NCI-H2196 (cell line): ENCODE data around the gene RAD21L1.
"Not testable (repeated sequence)": the region's sequence is repeated elsewhere in the genome, so short reads cannot be mapped to it uniquely, and the experiment has no call there.

Experiments used
- DNase-seq: peaks from one replicate; lab custom pipeline; 2025; ENCODE audit not compliant: unreplicated experiment; lab: John Stamatoyannopoulos, UW

RAD21L1 gene

DNA sequence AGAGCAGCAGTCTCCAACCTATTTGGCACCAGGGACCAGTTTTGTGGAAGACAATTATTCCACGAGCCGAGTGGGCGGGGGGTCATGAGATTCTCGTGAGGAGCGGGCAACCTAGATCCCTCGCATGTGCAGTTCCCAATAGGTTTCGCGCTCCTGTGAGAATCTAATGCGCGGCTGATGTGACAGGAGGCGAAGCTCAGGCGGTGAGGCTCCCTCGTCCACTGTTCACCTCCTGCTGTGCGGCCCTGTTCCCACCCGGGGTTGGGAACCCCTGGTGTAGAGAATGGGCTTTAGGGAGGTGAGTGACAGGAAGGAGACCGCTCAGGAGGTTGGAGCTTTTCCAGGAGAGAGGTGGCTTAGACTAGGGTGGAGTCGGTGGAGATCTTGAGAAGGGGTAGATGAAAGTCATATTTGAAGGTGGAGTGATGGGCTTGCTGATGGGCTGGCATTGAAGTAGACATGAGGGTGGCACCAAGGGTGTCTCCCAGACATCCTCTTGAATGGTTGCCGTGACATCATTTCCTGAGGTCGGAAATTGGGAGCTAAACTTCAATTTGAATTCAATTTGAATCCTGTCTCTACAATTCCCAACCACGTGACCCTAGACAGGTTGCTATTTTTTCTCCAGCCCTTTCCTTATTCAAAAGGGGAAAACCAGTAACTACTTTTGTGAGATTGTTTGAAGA, 1.5 kb upstream of the RAD21L1 start:
- DNase-seq: no peak

DNA sequence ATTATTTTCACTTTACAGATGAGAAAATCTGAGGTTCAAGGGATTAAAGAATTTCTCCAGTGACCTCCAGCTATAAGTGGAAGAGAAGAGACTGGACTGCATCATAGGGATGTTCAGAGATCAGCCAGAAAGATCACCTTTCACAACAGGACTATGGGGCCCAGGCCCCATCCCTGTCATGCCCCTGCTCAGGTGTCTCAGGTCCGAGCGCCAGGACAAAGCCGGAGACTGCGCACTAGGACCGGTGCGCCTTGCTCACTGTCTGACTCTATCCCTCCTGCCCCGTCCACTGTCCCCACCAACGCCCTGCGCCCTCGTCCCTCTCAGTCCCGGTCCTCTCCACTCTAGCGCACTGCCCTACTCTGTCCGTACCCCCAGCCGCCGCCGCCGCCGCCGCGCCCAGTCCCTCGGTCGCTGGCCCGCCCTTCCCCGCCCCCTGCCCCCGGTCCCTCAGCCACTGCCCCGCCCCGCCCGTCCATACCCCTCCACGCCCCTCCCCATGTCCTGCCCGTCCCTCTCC, 521 bp upstream of the RAD21L1 start:
- peak; percentile 63 for DNase-seq

DNA sequence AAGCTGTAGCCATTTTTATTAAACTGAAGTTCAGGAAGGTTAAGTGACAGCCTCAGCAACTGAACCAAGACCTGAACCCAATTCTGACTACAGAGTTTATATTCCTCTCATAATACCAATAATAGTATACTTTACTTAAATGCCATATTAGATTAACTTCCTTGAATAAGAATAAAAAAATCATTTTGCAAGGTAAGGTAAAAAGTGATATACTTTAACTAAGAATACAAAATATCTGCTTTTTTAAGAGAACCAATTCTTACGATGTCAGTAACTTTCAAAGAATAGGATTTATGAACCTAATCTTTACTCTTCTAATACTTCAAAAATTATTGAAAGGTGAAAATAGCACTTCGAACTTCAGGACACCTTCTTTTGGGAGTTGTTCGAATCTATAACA, 3.7 kb downstream of the RAD21L1 start:
- no peak for DNase-seq

DNA sequence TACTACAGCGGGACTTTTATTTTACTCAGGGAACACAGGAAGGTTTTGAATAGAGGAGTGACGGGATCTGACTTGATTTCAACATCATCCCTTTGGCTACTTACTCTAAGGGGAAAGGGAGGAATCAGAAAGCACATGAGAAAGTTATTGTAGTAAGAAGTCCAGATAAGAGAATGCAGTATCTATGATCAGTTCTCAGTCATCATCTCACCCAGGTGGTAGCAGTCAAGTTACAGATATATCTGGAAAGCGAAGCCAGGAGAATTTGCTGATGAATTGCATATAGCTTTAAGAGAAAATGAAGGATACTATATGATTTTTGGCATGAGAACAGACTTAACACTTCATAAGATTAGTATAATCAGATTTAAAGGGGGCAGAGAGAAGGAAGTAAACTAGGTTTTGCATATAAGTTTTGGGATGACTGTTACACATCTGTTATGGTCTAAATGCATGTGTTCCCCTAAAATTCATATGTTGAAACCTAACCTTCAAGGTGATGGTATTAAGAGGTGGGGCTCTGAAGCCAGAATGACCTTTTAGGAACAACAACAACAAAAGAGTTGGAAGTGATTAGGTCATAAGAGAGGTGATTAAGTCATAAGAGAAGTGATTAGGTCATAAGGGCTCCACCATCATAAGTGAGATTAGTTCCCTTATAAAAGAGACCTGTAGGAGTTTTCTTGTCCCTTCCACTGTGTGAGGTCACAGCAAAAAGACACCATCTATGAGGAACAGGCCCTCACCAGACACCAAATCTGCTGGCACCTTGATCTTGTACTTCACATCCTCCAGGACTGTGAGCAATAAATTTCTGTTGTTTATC, 6.7 kb downstream of the RAD21L1 start:
- DNase-seq: no peak

DNA sequence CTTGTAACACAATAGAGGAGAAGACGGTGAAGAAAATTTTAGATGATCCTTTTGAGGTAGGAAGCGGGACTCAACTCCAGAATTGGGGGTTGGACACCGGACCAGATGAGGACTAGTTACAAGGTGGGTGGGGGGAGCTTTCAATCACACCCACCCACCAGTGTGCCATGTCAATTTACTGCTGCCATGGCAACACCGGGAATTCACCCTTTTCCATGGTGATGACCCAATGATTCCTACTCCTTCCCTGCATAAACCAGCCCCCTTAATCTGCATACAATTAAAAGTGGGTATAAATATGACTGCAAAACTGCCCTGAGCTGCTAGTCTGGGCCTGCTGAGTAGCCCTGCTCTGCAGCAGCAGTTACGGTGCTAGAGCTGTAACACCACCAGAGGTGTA, 14.7 kb downstream of the RAD21L1 start:
- no peak for DNase-seq

DNA sequence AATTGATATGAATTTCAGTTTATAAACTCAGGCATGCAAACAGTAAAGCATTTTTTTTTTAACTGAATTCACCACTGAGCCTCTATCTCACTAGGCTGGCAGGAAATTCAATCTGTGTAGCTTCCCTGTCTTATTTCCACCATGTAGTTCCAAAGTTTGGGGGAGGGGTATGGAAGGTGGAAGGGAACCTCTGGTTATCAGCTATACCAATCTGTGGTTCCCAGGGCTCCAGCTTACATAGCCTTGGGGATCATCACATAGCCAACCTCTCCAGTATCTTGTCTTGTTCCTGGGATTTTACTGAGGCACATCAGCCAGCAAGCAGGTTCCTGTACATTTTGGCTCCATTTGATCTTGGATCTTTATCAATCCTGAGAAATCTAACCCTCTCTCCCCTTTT, 15.6 kb downstream of the RAD21L1 start:
- no peak for DNase-seq

DNA sequence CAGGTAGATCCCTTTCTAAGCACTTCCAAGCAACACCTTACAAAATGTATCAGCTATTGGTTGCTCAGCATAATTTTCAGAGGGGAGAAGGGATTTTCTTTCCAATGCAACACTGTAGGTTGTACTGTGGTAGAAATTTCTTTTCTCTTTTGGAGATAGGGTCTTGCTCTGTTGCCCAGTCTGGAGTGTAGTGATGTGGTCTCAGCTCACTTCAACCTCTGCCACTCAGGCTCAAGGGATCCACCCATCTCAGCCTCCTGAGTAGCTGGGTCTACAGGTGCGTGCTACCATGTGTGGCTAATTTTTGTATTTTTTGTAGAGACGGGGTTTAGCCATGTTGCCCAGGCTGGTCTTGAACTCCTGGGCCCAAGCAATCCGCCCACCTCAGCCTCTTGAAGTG, 16.3 kb downstream of the RAD21L1 start:
- no peak for DNase-seq

DNA sequence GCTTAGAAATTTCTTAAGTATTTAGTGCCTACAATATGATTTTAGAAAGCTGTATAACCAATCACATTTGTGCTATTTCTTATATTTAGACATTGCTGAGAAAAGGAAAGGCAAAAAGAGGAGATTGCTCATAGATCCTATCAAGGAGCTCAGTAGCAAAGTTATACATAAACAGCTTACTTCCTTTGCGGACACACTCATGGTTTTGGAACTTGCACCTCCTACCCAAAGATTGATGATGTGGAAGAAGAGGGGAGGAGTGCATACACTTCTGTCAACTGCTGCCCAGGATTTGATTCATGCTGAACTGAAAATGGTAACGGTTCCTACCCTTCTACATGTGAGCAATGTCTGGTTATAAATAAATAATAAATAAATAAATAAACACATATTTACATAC, 16.7 kb downstream of the RAD21L1 start:
- no peak for DNase-seq

DNA sequence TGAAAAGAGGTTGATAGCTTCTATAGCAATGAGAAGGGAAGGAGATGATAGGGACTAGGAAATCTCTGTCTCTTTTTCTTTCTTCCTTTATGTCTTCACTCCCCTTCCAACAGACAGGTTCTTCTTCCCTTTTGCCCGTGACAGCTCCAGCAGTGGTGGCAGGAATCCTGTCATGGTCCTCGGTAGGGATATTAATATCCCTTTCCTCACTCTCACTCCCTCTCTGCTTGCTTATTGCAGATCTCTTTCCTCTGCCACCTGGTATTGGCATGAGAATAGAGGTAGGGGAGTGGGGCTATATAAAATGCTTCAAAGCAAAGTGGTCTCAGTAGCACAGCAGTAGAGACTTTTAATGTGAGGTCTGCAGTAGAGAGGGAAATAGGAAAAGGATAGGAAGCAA, 19.7 kb downstream of the RAD21L1 start:
- no peak for DNase-seq

DNA sequence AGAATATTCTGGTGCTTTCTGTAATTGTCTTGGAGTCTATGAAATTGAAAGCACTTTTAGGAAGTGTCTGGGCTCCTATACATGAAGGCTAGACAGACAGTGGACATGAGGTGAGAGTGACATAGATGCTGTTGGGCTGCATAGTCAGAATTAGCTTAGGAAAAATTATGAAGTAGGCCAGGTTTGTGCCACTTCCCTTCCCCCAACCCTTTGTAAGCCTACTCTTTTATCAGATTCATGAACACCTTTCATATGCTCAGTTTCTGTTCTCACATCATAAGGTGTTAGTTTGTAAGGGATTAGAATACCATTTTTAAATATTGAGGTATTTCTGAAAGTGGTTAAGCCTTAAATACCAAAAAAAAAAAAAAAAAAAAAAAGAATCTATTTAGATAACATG, 21.8 kb downstream of the RAD21L1 start:
- no peak for DNase-seq

DNA sequence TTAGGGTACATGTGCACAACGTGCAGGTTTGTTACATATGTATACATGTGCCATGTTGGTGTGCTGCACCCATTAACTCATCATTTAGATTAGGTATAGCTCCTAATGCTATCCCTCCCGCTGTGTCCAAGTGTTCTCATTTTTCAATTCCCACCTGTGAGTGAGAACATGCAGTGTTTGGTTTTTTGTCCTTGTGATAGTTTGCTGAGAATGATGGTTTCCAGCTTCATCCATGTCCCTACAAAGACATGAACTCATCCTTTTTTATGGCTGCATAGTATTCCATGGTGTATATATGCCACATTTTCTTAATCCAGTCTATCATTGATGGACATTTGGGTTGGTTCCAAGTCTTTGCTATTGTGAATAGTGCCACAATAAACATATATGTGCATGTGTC, 24.4 kb downstream of the RAD21L1 start:
- DNase-seq: not testable (repeated sequence)

DNA sequence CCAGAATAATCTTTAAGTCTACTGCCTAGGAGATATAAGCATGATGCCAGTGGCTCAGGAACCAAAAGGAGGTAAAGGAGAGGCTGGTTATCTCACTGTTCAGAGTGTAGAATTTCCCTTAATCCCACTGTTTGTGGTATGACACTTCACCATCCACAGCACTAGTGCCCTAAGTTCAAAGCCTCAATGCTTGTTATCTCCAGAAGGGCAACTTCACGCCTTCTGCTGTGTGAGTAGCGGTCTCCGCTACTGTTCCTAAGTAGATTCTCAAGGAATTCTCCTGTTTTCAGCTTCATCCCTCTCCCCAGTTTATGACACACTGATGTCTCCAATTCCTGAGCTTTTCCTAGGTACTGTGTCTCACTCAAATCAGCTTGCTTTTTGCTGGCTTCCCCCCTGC, 26.6 kb downstream of the RAD21L1 start:
- no peak for DNase-seq

DNA sequence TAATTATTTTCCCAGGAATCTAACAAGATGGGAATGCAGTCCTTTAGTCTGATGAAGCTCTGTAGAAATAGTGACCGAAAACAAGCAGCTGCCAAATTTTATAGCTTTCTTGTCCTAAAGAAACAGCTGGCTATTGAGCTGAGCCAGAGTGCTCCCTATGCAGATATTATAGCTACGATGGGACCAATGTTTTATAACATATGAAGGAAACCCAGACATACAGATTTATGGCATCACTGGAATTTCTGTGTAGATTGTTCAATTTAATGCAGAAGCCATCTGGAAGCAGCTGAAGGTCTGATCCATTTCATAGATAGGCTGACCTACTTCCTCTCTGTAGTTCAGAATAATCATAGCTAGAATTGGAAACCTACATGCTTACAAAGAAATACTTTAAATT, 28.4 kb downstream of the RAD21L1 start:
- no peak for DNase-seq

DNA sequence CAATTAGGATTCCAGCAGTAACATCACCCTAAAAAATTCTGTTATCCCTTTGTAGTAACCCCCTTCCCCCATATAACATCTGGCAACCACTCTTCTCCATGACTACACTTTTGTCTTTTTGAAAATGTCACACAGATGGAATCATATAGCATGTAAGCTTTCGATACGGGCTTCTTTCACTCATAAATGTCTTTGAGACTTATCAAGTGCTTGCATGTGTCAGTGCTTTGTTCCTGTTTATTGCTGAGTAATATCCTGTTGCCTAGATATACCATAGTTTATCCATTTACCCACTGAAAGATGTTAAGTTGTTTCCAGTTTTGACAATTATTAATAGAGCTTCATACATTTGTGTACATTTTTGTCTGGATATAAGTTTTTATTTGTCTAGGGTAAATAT, 29.8 kb downstream of the RAD21L1 start:
- DNase-seq: no peak

DNA sequence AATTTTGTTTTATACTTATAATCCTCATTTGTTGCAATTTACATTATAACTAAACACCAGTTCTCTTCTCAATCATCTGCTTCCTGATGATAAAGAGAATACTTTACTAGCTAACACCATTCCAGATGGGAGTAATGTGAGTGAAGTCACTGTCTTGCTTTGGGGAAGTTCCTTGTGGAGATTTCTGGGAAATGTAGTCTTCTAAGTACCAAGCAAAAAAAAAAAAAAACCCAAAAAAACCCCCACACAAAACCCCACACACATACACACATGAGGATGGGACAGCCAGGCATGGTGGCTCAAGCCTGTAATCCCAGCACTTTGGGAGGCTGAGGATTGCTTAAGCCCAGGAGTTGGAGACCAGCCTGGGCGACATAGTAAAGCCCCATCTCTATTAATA, 38.0 kb downstream of the RAD21L1 start:
- no peak for DNase-seq

DNA sequence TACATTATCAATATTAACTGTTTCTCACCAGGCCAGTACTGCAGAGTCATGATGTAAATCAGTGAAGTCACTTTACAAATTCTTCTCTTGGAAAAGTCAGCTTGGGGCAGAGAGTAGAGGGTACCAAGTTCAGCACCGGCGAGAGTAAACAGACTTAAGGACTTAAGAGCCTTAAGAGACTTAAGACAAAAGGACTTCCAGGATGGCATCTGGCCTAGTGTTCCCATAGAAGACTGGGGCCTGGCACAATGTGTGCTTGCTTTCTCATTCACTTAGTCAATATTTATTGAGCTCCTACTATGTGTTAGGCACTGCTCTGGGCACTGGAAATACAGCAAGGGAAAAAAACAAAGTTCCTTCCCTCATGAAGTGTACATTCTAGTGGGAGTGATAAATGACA, 38.9 kb downstream of the RAD21L1 start:
- no peak for DNase-seq

DNA sequence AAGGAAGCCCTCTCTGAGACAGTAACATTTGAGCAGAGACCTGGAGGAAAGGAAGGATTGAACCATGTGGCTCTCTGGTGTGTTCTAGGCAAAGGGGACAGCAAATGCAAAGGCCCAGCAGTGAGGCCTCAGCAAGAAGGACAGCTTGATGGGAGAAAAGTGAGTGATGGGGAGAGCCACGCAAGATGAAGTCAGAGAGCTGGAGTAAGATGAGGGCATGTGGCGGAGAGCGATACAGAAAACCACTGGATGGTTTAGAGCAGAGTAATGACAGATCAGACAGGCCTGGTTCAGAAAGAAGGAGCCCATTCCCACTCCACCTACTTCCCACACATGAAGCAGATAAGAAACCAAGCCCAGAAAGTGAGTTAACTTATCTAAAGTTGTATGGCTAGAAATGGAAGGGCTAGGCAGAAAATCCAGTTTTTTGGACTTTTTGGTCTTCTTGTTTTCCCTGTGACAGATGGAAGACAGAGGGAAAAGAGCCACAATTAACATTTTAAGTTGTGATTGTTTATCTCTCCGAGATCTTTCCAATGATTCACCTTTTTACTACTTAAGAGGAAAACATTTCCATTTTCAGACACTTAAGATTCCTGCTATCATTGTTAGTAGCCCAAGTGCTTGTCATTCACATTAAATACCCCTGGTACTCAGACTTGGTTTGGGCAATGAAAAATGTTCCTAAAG, 39.5 kb downstream of the RAD21L1 start:
- no peak for DNase-seq

DNA sequence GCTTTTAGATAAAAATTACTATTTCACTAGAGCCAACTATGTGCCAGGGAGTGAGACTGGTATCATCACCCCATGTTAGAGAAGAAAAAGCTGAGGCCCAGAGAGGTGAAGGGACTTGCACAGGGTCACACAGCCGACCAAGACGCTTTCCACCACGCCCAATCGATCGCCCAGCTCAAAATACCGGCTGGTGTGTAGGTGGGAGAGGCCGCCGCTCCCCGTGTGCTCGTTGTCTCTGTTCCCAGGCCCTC, 40.0 kb downstream of the RAD21L1 start:
- DNase-seq: no peak

DNA sequence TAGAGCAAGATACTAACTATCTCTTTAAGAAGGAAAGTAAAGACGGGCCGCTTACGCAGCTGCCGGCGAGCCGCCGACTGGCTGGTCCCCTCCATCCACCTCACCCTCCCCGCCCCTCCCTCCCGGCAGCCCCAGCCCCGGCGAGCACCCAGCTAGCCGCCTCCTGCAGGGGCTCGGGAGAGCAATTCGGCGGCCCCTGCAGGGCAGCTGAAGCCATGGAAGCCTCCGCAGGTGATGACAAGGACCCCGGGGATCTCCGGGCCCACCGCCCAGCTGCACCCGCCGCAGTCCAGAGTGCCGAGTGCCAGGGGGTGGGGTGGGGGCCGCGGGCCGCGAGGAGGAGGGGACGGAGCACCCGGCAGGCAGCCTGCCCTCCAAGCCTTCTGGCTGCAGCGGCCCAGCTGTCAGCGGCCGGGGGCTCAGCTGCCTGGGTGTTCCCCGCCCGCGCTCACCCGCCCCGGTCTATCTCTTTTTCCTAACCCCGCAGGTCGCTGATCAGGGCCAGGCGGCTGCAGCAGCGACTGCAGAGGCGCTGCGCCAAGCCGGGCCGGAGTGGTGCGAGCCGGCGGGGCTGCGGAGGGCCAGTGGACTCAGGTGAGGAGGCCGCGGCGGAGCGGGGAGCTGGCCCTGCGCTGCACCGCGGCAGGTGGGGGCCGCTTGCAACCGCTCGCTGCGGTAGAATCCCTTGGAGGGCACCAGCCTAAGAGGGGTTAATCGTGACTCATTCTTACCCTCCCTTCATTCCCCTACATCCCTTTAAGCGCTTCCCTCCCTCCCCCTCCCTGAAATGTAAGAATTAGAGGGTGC, 40.5 kb downstream of the RAD21L1 start, which contains the start of gene SNPH:
Gene SNPH (plus strand): TSS at position 128 of the 807 bp plus-strand sequence. CDS start 29,946 bp downstream, outside the sequence.
- DNase-seq: peak; percentile 54

DNA sequence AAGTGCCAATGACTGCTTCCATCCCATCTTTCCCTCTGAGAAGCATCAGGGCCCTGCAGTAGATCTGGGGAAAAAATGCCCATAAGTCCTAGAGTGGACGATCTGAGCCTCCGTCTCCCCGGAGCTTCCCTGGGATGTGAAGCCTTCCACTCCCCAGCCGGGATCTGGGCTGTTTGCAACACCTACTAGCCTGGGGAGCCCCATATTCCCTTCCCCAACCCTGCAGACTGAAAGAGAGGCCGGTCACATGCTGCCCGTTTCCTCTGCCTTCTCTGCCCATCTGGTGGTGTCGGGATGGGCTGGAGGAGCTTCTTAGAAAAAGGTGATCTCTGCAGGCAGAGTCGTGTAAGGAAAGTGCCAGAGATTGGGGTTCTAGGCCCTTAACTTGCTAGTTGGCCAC, 41.3 kb downstream of the RAD21L1 start:
- no peak for DNase-seq

DNA sequence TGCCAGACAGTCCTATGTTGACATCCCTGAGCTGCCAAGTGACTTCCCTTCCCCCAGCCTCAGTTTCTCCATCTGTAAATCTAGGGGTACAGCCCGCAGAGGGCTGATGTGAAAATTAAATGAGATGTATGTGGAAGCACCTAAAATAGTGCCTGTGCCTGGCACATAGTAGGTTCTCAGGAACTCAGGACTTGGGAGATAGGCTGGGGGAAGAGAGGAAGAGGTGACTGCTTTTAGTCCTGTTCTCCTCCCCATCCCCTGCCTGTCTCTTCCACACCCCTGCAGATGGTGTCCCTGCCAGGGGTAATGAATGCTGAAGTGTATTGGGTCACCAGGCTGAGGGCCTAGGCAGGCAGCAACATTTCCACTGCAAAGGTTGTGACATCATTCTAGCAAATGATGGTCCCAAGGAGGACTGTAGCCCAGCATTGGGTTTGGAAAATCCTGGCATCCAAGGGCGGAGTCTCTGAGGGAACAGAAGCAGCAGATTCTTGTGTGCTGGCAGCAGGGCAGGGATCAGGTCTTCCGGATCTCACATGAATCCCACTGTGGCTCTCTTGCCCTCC, 42.0 kb downstream of the RAD21L1 start:
- DNase-seq: no peak
